ENCODE results near the gene LENEP. TPM values are rescaled to one million over a fixed set of nuclear protein-coding genes. Genes with fewer than 3 reads are reported as not detected.

Gene LENEP
- total and polyA plus RNA-seq, 4 experiments from 2014 or later, result 1.1 to 3.1 TPM; not detected in 2

GRCh38 chr1:155003766-155004351 is 10.5 kb downstream of the LENEP start:
- Histone ChIP-seq H3K4me1 (ENCODE audit: insufficient read depth, low read length) (peaks cover 61% of the 10 kb centered on the region), H3K9me3 (ENCODE audit: control insufficient read depth in 1 of 2, low read length in 2 of 2) (no peaks in the 10 kb centered on the region), H3K4me3 (ENCODE audit: low read length in 2 of 2) (peak overlapping the region; percentile 91 to 95), H3K27ac (ENCODE audit: low read depth, low read length) (peak overlapping the region; percentile 86), H3K27me3 (ENCODE audit: insufficient read depth, low read length) (no peaks in the 10 kb centered on the region), H3K36me3 (ENCODE audit: insufficient read depth, low read length) (no peaks in the 10 kb centered on the region)
- DNase-seq, result no peak
- peak overlapping the region; percentile 95 to 99 (median 98) for H3K4me3 Mint-ChIP-seq
- no peaks in the 10 kb centered on the region for H3K27me3 Mint-ChIP-seq
- peaks cover 36 to 80% (median 45%) of the 10 kb centered on the region in 4 donors for H3K4me1 Mint-ChIP-seq
- ChIA-PET CTCF (ENCODE audit: partially characterized antibody) (interaction anchor here (0.6 to 16.3 kb wide), 4 partner anchors 11 to 41 kb away, joined by 3 to 381 read pairs (median 4); partner anchors contain the start of gene CKS1B), POLR2A (ENCODE audit: partially characterized antibody) (interaction anchor here (0.7 to 38.9 kb wide), 6 partner anchors 8 to 169 kb away, joined by 3 to 1543 read pairs (median 4); partner anchors contain the start of genes CKS1B, FLAD1, KRTCAP2 and PBXIP1)
- intact Hi-C loops (cut with micrococcal nuclease), result loop anchor here (5.0 kb wide), 2 partner anchors 48 to 447 kb away; partner anchors contain the start of genes ADAM15 and UBE2Q1
- H3K36me3 Mint-ChIP-seq, result peaks cover 0 to 26% of the 10 kb centered on the region in 2 donors
- no peaks in the 10 kb centered on the region for H3K9me3 Mint-ChIP-seq
- H3K27ac Mint-ChIP-seq, result peak overlapping the region; percentile 90 to 98 (median 97)

GRCh38 chr1:155004352-155005075 is 11.1 kb downstream of the LENEP start:
- peak in 2 of 5 donors; percentile 20 to 48 for DNase-seq
- Histone ChIP-seq H3K36me3 (ENCODE audit: insufficient read depth, low read length) (no peaks in the 10 kb centered on the region), H3K9me3 (ENCODE audit: control insufficient read depth in 1 of 2, low read length in 2 of 2) (no peaks in the 10 kb centered on the region), H3K4me3 (ENCODE audit: low read length in 2 of 2) (peak overlapping the region; percentile 91 to 95), H3K4me1 (ENCODE audit: insufficient read depth, low read length) (peaks cover 57% of the 10 kb centered on the region), H3K27me3 (ENCODE audit: insufficient read depth, low read length) (no peaks in the 10 kb centered on the region), H3K27ac (ENCODE audit: low read depth, low read length) (peak overlapping the region; percentile 86)
- Mint-ChIP-seq H3K4me1 (peaks cover 33 to 80% (median 42%) of the 10 kb centered on the region in 4 donors), H3K27me3 (no peaks in the 10 kb centered on the region), H3K36me3 (peaks cover 0 to 27% of the 10 kb centered on the region in 2 donors), H3K9me3 (no peaks in the 10 kb centered on the region), H3K4me3 (peak overlapping the region; percentile 88 to 99 (median 96)), H3K27ac (peak overlapping the region; percentile 89 to 97 (median 94))
- intact Hi-C loops (cut with micrococcal nuclease), result loop anchor here (5.0 kb wide), 2 partner anchors 48 to 447 kb away; partner anchors contain the start of genes ADAM15 and UBE2Q1
- ChIA-PET CTCF (ENCODE audit: partially characterized antibody) (interaction anchor here (0.6 to 16.3 kb wide), 4 partner anchors 10 to 42 kb away, joined by 3 to 381 read pairs (median 4); partner anchors contain the start of gene CKS1B), POLR2A (ENCODE audit: partially characterized antibody) (interaction anchor here (0.7 to 38.9 kb wide), 5 partner anchors 9 to 168 kb away, joined by 3 to 1543 read pairs (median 5); partner anchors contain the start of genes CKS1B, FLAD1, KRTCAP2 and PBXIP1)

- peaks cover 57% of the 10 kb centered on the region for H3K4me1 ChIP-seq (ENCODE audit: insufficient read depth, low read length)
- H3K36me3 ChIP-seq (ENCODE audit: insufficient read depth, low read length), result no peaks in the 10 kb centered on the region
- Mint-ChIP-seq H3K4me3 (peak overlapping the region; percentile 73 to 99 (median 95)), H3K4me1 (peaks cover 28 to 80% (median 39%) of the 10 kb centered on the region in 4 donors), H3K36me3 (peaks cover 0 to 30% of the 10 kb centered on the region in 2 donors), H3K27me3 (no peaks in the 10 kb centered on the region), H3K9me3 (no peaks in the 10 kb centered on the region), H3K27ac (peak overlapping the region; percentile 83 to 98 (median 93))
- ChIA-PET CTCF (ENCODE audit: partially characterized antibody) (interaction anchor here (1.6 to 18.7 kb wide), 3 partner anchors 6 to 30 kb away, joined by 4 to 381 read pairs (median 381); partner anchors contain the start of genes CKS1B, LENEP and ZBTB7B), POLR2A (ENCODE audit: partially characterized antibody) (interaction anchor here (1.1 to 38.9 kb wide), 6 partner anchors 9 to 447 kb away, joined by 3 to 1543 read pairs (median 48); partner anchors contain the start of genes CKS1B, FLAD1, PBXIP1 and PMVK)
- peak in 4 of 5 donors; percentile 33 to 57 (median 40) for DNase-seq
- intact Hi-C loops (cut with micrococcal nuclease), result no loop called here
- no peaks in the 10 kb centered on the region for H3K9me3 ChIP-seq (ENCODE audit: control insufficient read depth in 1 of 2, low read length in 2 of 2)
- H3K27ac ChIP-seq (ENCODE audit: low read depth, low read length), result peak overlapping the region; percentile 86
- peak overlapping the region; percentile 91 to 95 for H3K4me3 ChIP-seq (ENCODE audit: low read length in 2 of 2)
- no peaks in the 10 kb centered on the region for H3K27me3 ChIP-seq (ENCODE audit: insufficient read depth, low read length)
These were observed 12.0 kb downstream of the LENEP start for GRCh38 chr1:155005076-155006011.

- Histone ChIP-seq H3K36me3 (ENCODE audit: insufficient read depth, low read length) (no peaks in the 10 kb centered on the region), H3K27ac (ENCODE audit: low read depth, low read length) (peak overlapping the region; percentile 86), H3K9me3 (ENCODE audit: control insufficient read depth in 1 of 2, low read length in 2 of 2) (no peaks in the 10 kb centered on the region), H3K27me3 (ENCODE audit: insufficient read depth, low read length) (no peaks in the 10 kb centered on the region), H3K4me3 (ENCODE audit: low read length in 2 of 2) (peak overlapping the region; percentile 9 to 38), H3K4me1 (ENCODE audit: insufficient read depth, low read length) (peaks cover 70% of the 10 kb centered on the region)
- intact Hi-C loops (cut with micrococcal nuclease), result no loop called here
- peaks cover 0 to 28% of the 10 kb centered on the region in 2 donors for H3K36me3 Mint-ChIP-seq
- peak in 4 of 5 donors; percentile 48 to 64 (median 56) for DNase-seq
- peak overlapping the region; percentile 81 to 98 (median 93) for H3K27ac Mint-ChIP-seq
- peak overlapping the region; percentile 16 to 97 (median 73) for H3K4me3 Mint-ChIP-seq
- no peaks in the 10 kb centered on the region for H3K27me3 Mint-ChIP-seq
- no peaks in the 10 kb centered on the region for H3K9me3 Mint-ChIP-seq
- CTCF ChIA-PET (ENCODE audit: partially characterized antibody), result interaction anchor here (1.0 to 18.7 kb wide), 5 partner anchors 7 to 38 kb away, joined by 3 to 381 read pairs (median 3); partner anchors contain the start of genes LENEP and ZBTB7B
- POLR2A ChIA-PET (ENCODE audit: partially characterized antibody), result interaction anchor here (1.1 to 38.9 kb wide), 6 partner anchors 9 to 448 kb away, joined by 3 to 1543 read pairs (median 14); partner anchors contain the start of genes CKS1B, FLAD1, LENEP and PBXIP1
- H3K4me1 Mint-ChIP-seq, result peaks cover 28 to 90% (median 45%) of the 10 kb centered on the region in 4 donors
These were observed 13.3 kb downstream of the LENEP start for GRCh38 chr1:155006601-155007101.

- Mint-ChIP-seq H3K36me3 (peaks cover 0 to 26% of the 10 kb centered on the region in 2 donors), H3K4me1 (peaks cover 32 to 92% (median 49%) of the 10 kb centered on the region in 4 donors), H3K9me3 (no peaks in the 10 kb centered on the region), H3K4me3 (peak overlapping the region in 6 of 8 donors; percentile 10 to 97 (median 57)), H3K27me3 (no peaks in the 10 kb centered on the region), H3K27ac (peak overlapping the region in 5 of 7 donors; percentile 35 to 95 (median 91))
- ChIA-PET POLR2A (ENCODE audit: partially characterized antibody) (interaction anchor here (1.1 to 38.9 kb wide), 7 partner anchors 6 to 71 kb away, joined by 3 to 1543 read pairs (median 17); partner anchors contain the start of genes CKS1B, FLAD1, LENEP and PBXIP1), CTCF (ENCODE audit: partially characterized antibody) (interaction anchor here (1.0 to 18.7 kb wide), 7 partner anchors 7 to 52 kb away, joined by 3 to 381 read pairs (median 5); partner anchors contain the start of genes LENEP, PBXIP1 and ZBTB7B)
- DNase-seq, result peak in 1 of 5 donors; percentile 37
- H3K4me1 ChIP-seq (ENCODE audit: insufficient read depth, low read length), result peaks cover 77% of the 10 kb centered on the region
- intact Hi-C loops (cut with micrococcal nuclease), result no loop called here
- H3K9me3 ChIP-seq (ENCODE audit: control insufficient read depth in 1 of 2, low read length in 2 of 2), result no peaks in the 10 kb centered on the region
- H3K4me3 ChIP-seq (ENCODE audit: low read length in 2 of 2), result no peak overlapping the region
- H3K36me3 ChIP-seq (ENCODE audit: insufficient read depth, low read length), result no peaks in the 10 kb centered on the region
- peak overlapping the region; percentile 86 for H3K27ac ChIP-seq (ENCODE audit: low read depth, low read length)
- no peaks in the 10 kb centered on the region for H3K27me3 ChIP-seq (ENCODE audit: insufficient read depth, low read length)
These were observed 14.0 kb downstream of the LENEP start for GRCh38 chr1:155007251-155007828.

Data from CD4-positive, alpha-beta memory T cell (primary cell).